HCT116 (cell line): ENCODE measurements around the gene EPHA10.

Experiments used
- ATF3 ChIP-seq: IDR thresholded peaks from 2 replicates; pipeline ENCODE4 v1.6.1; 2012
- CBX3 ChIP-seq: IDR thresholded peaks from 2 replicates; pipeline ENCODE4 v1.6.1; 2012; ENCODE audit warnings: low read depth
- CTCF ChIP-seq, 3 experiments: fragments of 200-600 bp in 1 of 3; sonication (generic) in 1 of 3; IDR thresholded peaks in 2 of 3; conservative IDR thresholded peaks in 1 of 3; 2 replicates each; pipeline ENCODE4 v1.5.1; 2012 to 2017; ENCODE audit warnings: low read depth in 2 of 3, low read length in 2 of 3, antibody characterized with exemption in 1 of 3, borderline replicate concordance in 1 of 3, control low read depth in 1 of 3, mild to moderate bottlenecking in 1 of 3, mixed read lengths in 1 of 3, mixed run types in 1 of 3, moderate library complexity in 1 of 3; ENCODE audit not compliant: insufficient read depth in 1 of 3
- ELF1 ChIP-seq: IDR thresholded peaks from 2 replicates; pipeline ENCODE4 v1.6.1; 2012; ENCODE audit warnings: low read depth, borderline replicate concordance
- POLR2A ChIP-seq: IDR thresholded peaks from 2 replicates; pipeline ENCODE4 v1.7.0; 2011; ENCODE audit warnings: borderline replicate concordance; ENCODE audit not compliant: insufficient read depth, insufficient read length; ENCODE audit errors: extremely low read depth
- RAD21 ChIP-seq: IDR thresholded peaks from 2 replicates; pipeline ENCODE4 v1.6.1; 2012; ENCODE audit warnings: low read depth, mild to moderate bottlenecking
- REST ChIP-seq: IDR thresholded peaks from 2 replicates; pipeline ENCODE4 v1.6.1; 2012; ENCODE audit warnings: low read depth
- SIN3A ChIP-seq: IDR thresholded peaks from 2 replicates; pipeline ENCODE4 v1.6.1; 2012; ENCODE audit warnings: low read depth
- YY1 ChIP-seq: IDR thresholded peaks from 2 replicates; pipeline ENCODE4 v1.6.1; 2011; ENCODE audit warnings: low read length, low read depth, moderate library complexity, mild to moderate bottlenecking; ENCODE audit not compliant: insufficient replicate concordance; ENCODE audit errors: extremely low read depth
- ZNF274 ChIP-seq: fragments of 200-500 bp; sonication (Bioruptor generic); IDR thresholded peaks from 2 replicates; pipeline ENCODE4 v1.6.1; 2014; ENCODE audit warnings: mild to moderate bottlenecking, low read depth, low read length, inconsistent platforms

- TF ChIP-seq YY1 (no peak), CTCF (IDR thresholded peaks at IDR 0.05 in 2 of 3, conservative IDR thresholded peaks at IDR 0.05 in 1 of 3; ENCODE audit: borderline replicate concordance in 1 of 3, insufficient read depth in 1 of 3, low read depth in 2 of 3, low read length in 2 of 3) (no peak), ZNF274 (no peak), REST (no peak), RAD21 (no peak), POLR2A (no peak), ATF3 (no peak), ELF1 (no peak), SIN3A (no peak), CBX3 (no peak)
Observed at GRCh38 chr1:37730376-37730775, 34.5 kb downstream of the EPHA10 start.
